ENCODE data around the gene PGD.

DNA sequence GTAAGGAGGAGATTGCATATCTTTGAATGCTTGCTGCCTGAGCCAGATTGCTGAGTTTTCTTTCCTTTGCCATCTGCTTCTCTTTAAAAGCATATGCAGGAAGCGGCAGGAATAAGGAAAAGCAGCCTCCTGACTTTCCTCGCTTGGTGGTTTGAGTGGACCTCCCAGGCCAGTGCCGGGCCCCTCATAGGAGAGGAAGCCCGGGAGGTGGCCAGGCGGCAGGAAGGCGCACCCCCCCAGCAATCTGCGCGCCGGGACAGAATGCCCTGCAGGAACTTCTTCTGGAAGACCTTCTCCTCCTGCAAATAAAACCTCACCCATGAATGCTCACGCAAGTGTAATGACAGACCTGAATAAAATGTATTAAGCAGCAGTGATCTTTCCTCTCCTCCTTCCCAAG, 52.4 kb downstream of the PGD start:
- TF ChIP-seq, protein P1, sequence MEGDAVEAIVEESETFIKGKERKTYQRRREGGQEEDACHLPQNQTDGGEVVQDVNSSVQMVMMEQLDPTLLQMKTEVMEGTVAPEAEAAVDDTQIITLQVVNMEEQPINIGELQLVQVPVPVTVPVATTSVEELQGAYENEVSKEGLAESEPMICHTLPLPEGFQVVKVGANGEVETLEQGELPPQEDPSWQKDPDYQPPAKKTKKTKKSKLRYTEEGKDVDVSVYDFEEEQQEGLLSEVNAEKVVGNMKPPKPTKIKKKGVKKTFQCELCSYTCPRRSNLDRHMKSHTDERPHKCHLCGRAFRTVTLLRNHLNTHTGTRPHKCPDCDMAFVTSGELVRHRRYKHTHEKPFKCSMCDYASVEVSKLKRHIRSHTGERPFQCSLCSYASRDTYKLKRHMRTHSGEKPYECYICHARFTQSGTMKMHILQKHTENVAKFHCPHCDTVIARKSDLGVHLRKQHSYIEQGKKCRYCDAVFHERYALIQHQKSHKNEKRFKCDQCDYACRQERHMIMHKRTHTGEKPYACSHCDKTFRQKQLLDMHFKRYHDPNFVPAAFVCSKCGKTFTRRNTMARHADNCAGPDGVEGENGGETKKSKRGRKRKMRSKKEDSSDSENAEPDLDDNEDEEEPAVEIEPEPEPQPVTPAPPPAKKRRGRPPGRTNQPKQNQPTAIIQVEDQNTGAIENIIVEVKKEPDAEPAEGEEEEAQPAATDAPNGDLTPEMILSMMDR (IDR thresholded peaks at IDR 0.05; ENCODE audit: low read depth, low read length), result no peak
- TF ChIP-seq EZH2phosphoT487 (IDR thresholded peaks at IDR 0.05; ENCODE audit: low read depth), result no peak

Data from OCI-LY3 (cell line).